Fibroblast of pulmonary artery (primary cell): ENCODE results near the gene SRCIN1.

Source experiments
- DNase-seq: peaks from one replicate; pipeline ENCODE4 v3.0.0-alpha.2; 2010; ENCODE audit warnings: low read depth
- H3K4me3 ChIP-seq: replicated peaks from 2 replicates; pipeline ENCODE4 v1.5.1; 2011; ENCODE audit warnings: low read depth, mild to moderate bottlenecking, control low read depth, low read length, moderate library complexity
- CTCF ChIP-seq: IDR thresholded peaks from 2 replicates; pipeline ENCODE4 v1.5.1; 2011; ENCODE audit warnings: mild to moderate bottlenecking, control low read depth, low read length, inconsistent platforms; ENCODE audit errors: missing control alignments

Gene SRCIN1

GRCh38 chr17:38596651-38597050 is 9.1 kb downstream of the SRCIN1 start:
- no peak for DNase-seq
- no peak for TF ChIP-seq CTCF
- no peak overlapping the region for H3K4me3 ChIP-seq

- DNase-seq: no peak
- no peak overlapping the region for H3K4me3 ChIP-seq
- TF ChIP-seq CTCF: no peak
Observed at GRCh38 chr17:38595892-38596291, 9.9 kb downstream of the SRCIN1 start.

- no peak for DNase-seq
- no peak for TF ChIP-seq CTCF
- no peak overlapping the region for H3K4me3 ChIP-seq
Observed at GRCh38 chr17:38594152-38594551, 11.6 kb downstream of the SRCIN1 start.

GRCh38 chr17:38592487-38592886 is 13.3 kb downstream of the SRCIN1 start:
- TF ChIP-seq CTCF: no peak
- DNase-seq: no peak
- H3K4me3 ChIP-seq: no peak overlapping the region

- TF ChIP-seq CTCF: no peak
- DNase-seq: peak; percentile 22
Observed at GRCh38 chr17:38591759-38592241, 14.0 kb downstream of the SRCIN1 start.

GRCh38 chr17:38590988-38591758 is 14.6 kb downstream of the SRCIN1 start:
- TF ChIP-seq CTCF: no peak
- no peak overlapping the region for H3K4me3 ChIP-seq
- no peak for DNase-seq

More at GRCh38 chr17:38591759-38592241, 14.0 kb downstream of the SRCIN1 start:
- no peak overlapping the region for H3K4me3 ChIP-seq
